ENCODE data around the gene MSANTD3. TPM values are rescaled to one million over a fixed set of nuclear protein-coding genes. Genes with fewer than 3 reads are reported as not detected.

MSANTD3 gene
- total and polyA plus RNA-seq, 9 of the 15 experiments (the other 6 are each of a cell fraction or from before 2014, with no cell fraction given) = 9.4 to 28.7 (median 22.3) TPM

DNA sequence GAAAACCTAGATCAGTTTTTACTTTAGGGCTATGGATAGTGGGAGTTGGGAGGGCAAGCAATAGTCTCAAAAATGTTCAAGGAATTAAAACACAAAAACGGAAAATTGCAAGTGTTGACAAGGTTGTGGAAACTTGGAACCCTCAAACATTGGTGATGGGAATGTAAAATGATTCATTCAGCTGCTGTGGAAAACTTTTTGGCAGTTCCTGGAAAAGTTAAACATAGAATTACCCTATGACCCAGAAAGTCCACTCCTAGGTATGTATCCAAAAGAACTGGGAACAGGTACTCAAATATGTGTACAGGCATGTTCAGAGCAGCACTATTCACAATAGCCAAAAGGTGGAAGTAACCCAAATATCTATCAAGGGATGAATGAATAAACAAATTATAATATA is 1.2 kb upstream of the MSANTD3 start (continued):
- TF ChIP-seq, protein P1, sequence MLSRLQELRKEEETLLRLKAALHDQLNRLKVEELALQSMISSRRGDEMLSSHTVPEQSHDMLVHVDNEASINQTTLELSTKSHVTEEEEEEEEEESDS (CRISPR knock-in tag; IDR thresholded peaks at IDR 0.05) = no peak
- TF ChIP-seq KLF6 (CRISPR knock-in tag; IDR thresholded peaks at IDR 0.05; ENCODE audit: borderline replicate concordance) (no peak), NONO (IDR thresholded peaks at IDR 0.05; ENCODE audit: low read depth in 2 of 2, low read length in 1 of 2) (no peak), HNRNPUL1 (IDR thresholded peaks at IDR 0.05; ENCODE audit: low read length) (no peak), ZNF311 (CRISPR knock-in tag; IDR thresholded peaks at IDR 0.05) (no peak), ZNF586 (CRISPR knock-in tag; conservative IDR thresholded peaks at IDR 0.05) (no peak), PYGO2 (tag; IDR thresholded peaks at IDR 0.05) (no peak), ZFP36 (IDR thresholded peaks at IDR 0.05; ENCODE audit: low read depth, low read length, partially characterized antibody) (peak; percentile 62), TRIM28 (IDR thresholded peaks at IDR 0.05) (peak; percentile 51; the same call in 1 of the 2 replicates), ZNF239 (CRISPR knock-in tag; IDR thresholded peaks at IDR 0.05) (no peak), NFE2 (IDR thresholded peaks at IDR 0.05; ENCODE audit: low read depth) (no peak)
- TF ChIP-seq, protein P2, sequence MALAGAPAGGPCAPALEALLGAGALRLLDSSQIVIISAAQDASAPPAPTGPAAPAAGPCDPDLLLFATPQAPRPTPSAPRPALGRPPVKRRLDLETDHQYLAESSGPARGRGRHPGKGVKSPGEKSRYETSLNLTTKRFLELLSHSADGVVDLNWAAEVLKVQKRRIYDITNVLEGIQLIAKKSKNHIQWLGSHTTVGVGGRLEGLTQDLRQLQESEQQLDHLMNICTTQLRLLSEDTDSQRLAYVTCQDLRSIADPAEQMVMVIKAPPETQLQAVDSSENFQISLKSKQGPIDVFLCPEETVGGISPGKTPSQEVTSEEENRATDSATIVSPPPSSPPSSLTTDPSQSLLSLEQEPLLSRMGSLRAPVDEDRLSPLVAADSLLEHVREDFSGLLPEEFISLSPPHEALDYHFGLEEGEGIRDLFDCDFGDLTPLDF (CRISPR knock-in tag; IDR thresholded peaks at IDR 0.05) = no peak
- TF ChIP-seq, protein P3, sequence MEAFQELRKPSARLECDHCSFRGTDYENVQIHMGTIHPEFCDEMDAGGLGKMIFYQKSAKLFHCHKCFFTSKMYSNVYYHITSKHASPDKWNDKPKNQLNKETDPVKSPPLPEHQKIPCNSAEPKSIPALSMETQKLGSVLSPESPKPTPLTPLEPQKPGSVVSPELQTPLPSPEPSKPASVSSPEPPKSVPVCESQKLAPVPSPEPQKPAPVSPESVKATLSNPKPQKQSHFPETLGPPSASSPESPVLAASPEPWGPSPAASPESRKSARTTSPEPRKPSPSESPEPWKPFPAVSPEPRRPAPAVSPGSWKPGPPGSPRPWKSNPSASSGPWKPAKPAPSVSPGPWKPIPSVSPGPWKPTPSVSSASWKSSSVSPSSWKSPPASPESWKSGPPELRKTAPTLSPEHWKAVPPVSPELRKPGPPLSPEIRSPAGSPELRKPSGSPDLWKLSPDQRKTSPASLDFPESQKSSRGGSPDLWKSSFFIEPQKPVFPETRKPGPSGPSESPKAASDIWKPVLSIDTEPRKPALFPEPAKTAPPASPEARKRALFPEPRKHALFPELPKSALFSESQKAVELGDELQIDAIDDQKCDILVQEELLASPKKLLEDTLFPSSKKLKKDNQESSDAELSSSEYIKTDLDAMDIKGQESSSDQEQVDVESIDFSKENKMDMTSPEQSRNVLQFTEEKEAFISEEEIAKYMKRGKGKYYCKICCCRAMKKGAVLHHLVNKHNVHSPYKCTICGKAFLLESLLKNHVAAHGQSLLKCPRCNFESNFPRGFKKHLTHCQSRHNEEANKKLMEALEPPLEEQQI (IDR thresholded peaks at IDR 0.05) = 0 out of 2 replicates have a peak, but pooled peaks have one; percentile 18
- TF ChIP-seq, protein P4, sequence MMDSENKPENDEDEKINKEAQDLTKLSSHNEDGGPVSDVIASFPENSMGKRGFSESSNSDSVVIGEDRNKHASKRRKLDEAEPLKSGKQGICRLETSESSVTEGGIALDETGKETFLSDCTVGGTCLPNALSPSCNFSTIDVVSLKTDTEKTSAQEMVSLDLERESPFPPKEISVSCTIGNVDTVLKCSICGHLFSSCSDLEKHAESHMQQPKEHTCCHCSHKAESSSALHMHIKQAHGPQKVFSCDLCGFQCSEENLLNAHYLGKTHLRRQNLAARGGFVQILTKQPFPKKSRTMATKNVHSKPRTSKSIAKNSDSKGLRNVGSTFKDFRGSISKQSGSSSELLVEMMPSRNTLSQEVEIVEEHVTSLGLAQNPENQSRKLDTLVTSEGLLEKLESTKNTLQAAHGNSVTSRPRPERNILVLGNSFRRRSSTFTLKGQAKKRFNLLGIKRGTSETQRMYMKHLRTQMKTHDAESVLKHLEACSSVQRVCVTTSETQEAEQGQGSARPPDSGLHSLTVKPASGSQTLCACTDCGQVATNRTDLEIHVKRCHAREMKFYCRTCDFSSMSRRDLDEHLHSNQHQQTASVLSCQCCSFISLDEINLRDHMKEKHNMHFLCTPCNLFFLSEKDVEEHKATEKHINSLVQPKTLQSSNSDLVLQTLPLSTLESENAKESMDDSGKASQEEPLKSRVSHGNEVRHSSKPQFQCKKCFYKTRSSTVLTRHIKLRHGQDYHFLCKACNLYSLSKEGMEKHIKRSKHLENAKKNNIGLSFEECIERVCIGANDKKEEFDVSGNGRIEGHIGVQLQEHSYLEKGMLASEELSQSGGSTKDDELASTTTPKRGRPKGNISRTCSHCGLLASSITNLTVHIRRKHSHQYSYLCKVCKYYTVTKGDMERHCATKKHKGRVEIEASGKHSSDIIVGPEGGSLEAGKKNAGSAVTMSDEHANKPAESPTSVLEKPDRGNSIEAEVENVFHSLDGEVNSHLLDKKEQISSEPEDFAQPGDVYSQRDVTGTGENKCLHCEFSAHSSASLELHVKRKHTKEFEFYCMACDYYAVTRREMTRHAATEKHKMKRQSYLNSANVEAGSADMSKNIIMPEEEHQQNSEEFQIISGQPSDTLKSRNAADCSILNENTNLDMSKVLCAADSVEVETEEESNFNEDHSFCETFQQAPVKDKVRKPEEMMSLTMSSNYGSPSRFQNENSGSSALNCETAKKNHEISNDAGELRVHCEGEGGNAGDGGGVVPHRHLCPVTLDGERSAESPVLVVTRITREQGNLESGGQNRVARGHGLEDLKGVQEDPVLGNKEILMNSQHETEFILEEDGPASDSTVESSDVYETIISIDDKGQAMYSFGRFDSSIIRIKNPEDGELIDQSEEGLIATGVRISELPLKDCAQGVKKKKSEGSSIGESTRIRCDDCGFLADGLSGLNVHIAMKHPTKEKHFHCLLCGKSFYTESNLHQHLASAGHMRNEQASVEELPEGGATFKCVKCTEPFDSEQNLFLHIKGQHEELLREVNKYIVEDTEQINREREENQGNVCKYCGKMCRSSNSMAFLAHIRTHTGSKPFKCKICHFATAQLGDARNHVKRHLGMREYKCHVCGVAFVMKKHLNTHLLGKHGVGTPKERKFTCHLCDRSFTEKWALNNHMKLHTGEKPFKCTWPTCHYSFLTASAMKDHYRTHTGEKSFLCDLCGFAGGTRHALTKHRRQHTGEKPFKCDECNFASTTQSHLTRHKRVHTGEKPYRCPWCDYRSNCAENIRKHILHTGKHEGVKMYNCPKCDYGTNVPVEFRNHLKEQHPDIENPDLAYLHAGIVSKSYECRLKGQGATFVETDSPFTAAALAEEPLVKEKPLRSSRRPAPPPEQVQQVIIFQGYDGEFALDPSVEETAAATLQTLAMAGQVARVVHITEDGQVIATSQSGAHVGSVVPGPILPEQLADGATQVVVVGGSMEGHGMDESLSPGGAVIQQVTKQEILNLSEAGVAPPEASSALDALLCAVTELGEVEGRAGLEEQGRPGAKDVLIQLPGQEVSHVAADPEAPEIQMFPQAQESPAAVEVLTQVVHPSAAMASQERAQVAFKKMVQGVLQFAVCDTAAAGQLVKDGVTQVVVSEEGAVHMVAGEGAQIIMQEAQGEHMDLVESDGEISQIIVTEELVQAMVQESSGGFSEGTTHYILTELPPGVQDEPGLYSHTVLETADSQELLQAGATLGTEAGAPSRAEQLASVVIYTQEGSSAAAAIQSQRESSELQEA (IDR thresholded peaks at IDR 0.05; ENCODE audit: low read depth) = peak; percentile 52; the same call in 1 of the 2 replicates

All from K562 (cell line).